Measurements from ENCODE around the gene USP5. TPM values are rescaled to one million over a fixed set of nuclear protein-coding genes. Genes with fewer than 3 reads are reported as not detected.

USP5 gene
- total RNA-seq, 1 donor from 2014 or later: 60.9 TPM

- no peak for DNase-seq (ENCODE audit: low spot score)
- no peak within 1 kb of the TSS for H2AFZ ChIP-seq (replicated peaks)
- H3K4me1 ChIP-seq: peaks cover 27% of the 10 kb centered on the region
- peak within 1 kb of the TSS; percentile 58 for H3K4me2 ChIP-seq
- H3K9me3 Mint-ChIP-seq: no peaks in the 10 kb centered on the region
- TF ChIP-seq EZH2 (IDR thresholded peaks at IDR 0.05): no peak
- no peak for TF ChIP-seq CTCF (IDR thresholded peaks at IDR 0.05)
- no peak for TF ChIP-seq EZH2phosphoT487 (IDR thresholded peaks at IDR 0.05)
- no peaks in the 10 kb centered on the region for H3K9me3 ChIP-seq (ENCODE audit: low read depth)
- peaks cover 6% of the 10 kb centered on the region for H3K27me3 Mint-ChIP-seq (ENCODE audit: insufficient read depth, low read depth)
- no peak within 1 kb of the TSS for H3K9ac ChIP-seq
- no peak within 1 kb of the TSS for H3K4me3 ChIP-seq
- peaks cover 24% of the 10 kb centered on the region for H3K4me1 Mint-ChIP-seq
- peak within 1 kb of the TSS; percentile 55 for H3K27ac ChIP-seq
- H3K4me3 Mint-ChIP-seq: peak within 1 kb of the TSS; percentile 21
- no peaks in the 10 kb centered on the region for H3K79me2 ChIP-seq (ENCODE audit: low read depth)
- H3K36me3 ChIP-seq: no peaks in the 10 kb centered on the region
- H3F3A ChIP-seq (ENCODE audit: low read depth): peaks cover 49% of the 10 kb centered on the region
- H4K20me1 ChIP-seq (ENCODE audit: low read depth): peaks cover 47% of the 10 kb centered on the region
- H3K36me3 Mint-ChIP-seq: peaks cover 29% of the 10 kb centered on the region
- peak within 1 kb of the TSS; percentile 90 for H3K27ac Mint-ChIP-seq
- H3K27me3 ChIP-seq: no peaks in the 10 kb centered on the region
These were observed 11.0 kb upstream of the USP5 start, which contains the start of gene GNB3 for GRCh38 chr12:6840761-6841515. TSS of gene GNB3 (plus strand) at chr12:6840925. CDS start at chr12:6841288, 363 bp downstream.

GRCh38 chr12:6842075-6842474 lies 9.9 kb upstream of the USP5 start:
- Mint-ChIP-seq H3K36me3 (peaks cover 34% of the 10 kb centered on the region), H3K4me3 (no peak overlapping the region)

GRCh38 chr12:6843118-6843902 lies 8.6 kb upstream of the USP5 start:
- TF ChIP-seq EZH2 (IDR thresholded peaks at IDR 0.05): no peak
- peak; percentile 15 for TF ChIP-seq CTCF (IDR thresholded peaks at IDR 0.05)
- Mint-ChIP-seq H3K27ac (peak overlapping the region; percentile 60), H3K4me3 (peak overlapping the region; percentile 69), H3K9me3 (no peaks in the 10 kb centered on the region), H3K36me3 (peaks cover 39% of the 10 kb centered on the region), H3K4me1 (peaks cover 34% of the 10 kb centered on the region), H3K27me3 (ENCODE audit: insufficient read depth, low read depth) (peaks cover 6% of the 10 kb centered on the region)
- no peak overlapping the region for H3K4me3 ChIP-seq
- DNase-seq (ENCODE audit: low spot score): peak; percentile 37
- no peak overlapping the region for H2AFZ ChIP-seq (replicated peaks)
- H3F3A ChIP-seq (ENCODE audit: low read depth): peaks cover 53% of the 10 kb centered on the region
- no peak overlapping the region for H3K27ac ChIP-seq
- no peaks in the 10 kb centered on the region for H3K36me3 ChIP-seq
- no peaks in the 10 kb centered on the region for H3K27me3 ChIP-seq
- H3K4me2 ChIP-seq: no peak overlapping the region
- H3K9ac ChIP-seq: no peak overlapping the region
- no peaks in the 10 kb centered on the region for H3K79me2 ChIP-seq (ENCODE audit: low read depth)
- H3K9me3 ChIP-seq (ENCODE audit: low read depth): no peaks in the 10 kb centered on the region
- peaks cover 32% of the 10 kb centered on the region for H4K20me1 ChIP-seq (ENCODE audit: low read depth)
- peaks cover 27% of the 10 kb centered on the region for H3K4me1 ChIP-seq

More at GRCh38 chr12:6842075-6842474, 9.9 kb upstream of the USP5 start:
- Mint-ChIP-seq H3K4me1 (peaks cover 28% of the 10 kb centered on the region), H3K27me3 (ENCODE audit: insufficient read depth, low read depth) (peaks cover 6% of the 10 kb centered on the region), H3K9me3 (no peaks in the 10 kb centered on the region), H3K27ac (no peak overlapping the region)
- Histone ChIP-seq H3K9me3 (ENCODE audit: low read depth) (no peaks in the 10 kb centered on the region), H3K4me3 (no peak overlapping the region), H3K27ac (no peak overlapping the region), H3K36me3 (no peaks in the 10 kb centered on the region), H3K9ac (no peak overlapping the region), H3K4me1 (peaks cover 27% of the 10 kb centered on the region), H3K27me3 (no peaks in the 10 kb centered on the region), H3K79me2 (ENCODE audit: low read depth) (no peaks in the 10 kb centered on the region), H4K20me1 (ENCODE audit: low read depth) (peaks cover 41% of the 10 kb centered on the region), H3K4me2 (no peak overlapping the region), H3F3A (ENCODE audit: low read depth) (peaks cover 47% of the 10 kb centered on the region), H2AFZ (replicated peaks) (no peak overlapping the region)
- DNase-seq (ENCODE audit: low spot score): no peak
- TF ChIP-seq EZH2 (IDR thresholded peaks at IDR 0.05): no peak
- no peak for TF ChIP-seq EZH2phosphoT487 (IDR thresholded peaks at IDR 0.05)
- TF ChIP-seq CTCF (IDR thresholded peaks at IDR 0.05): no peak

Data from neural progenitor cell (in vitro differentiated cells).